ENCODE results near the gene UBE2E1.
"Not testable (repeated sequence)": the region's sequence is repeated elsewhere in the genome, so short reads cannot be mapped to it uniquely, and the experiment has no call there.

Gene UBE2E1

DNA sequence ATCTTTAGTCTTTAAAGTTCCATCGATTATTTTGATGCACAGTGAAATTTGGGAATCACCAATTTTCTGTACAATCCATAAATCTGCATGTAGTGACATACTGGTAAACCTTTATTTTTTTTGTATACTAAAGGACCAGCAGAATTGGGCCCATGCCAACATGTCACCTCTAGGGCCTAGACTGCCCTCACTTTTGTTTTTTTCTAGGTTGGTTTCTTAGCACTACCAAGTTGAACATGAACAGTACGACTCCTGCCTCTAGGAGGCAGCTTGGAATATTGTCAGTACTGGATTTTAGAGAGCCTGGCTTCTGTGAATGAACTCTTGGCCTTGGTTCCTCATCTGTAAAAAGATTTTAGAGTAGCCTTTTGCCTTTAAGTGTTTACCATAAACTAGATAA is 78.7 kb downstream of the UBE2E1 start:
- DNase-seq, result no peak

DNA sequence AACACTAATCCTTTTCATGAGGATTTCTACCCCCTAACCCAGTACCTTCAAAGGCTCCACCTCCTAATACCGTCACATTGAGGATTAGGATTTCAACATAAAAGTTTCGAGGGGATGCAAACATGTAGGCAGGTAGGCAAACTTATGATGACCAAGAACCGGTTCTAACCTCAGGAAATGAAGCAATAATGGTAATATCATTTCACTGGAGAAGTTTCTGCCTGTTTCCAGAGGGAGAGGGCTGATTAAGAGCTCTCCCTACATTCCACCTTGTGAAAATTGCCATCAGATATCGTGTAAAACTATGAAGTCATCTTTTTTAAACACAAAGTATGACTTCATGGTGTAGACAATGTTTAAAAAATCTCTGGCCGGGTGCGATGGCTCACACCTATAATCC is 79.5 kb downstream of the UBE2E1 start:
- no peak for DNase-seq

DNA sequence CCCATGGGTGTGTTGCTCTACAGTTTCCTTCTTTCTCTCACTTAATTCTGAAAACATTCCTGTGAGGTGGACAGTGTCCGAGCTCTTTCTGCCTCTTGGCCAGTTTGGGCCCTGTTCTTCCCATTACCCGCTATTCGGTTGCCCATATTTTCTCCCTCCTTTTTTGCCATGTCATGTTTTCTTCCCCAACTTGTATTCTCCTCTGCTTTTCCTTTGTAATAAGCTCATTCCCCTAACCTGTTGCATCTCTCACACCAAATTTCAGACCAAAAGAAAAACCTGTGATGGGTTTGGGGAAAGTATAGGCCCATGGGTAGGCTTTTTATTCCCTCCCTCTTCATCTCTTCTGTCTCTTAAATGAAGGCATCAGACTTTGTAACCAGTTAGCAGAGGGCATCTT is 80.6 kb downstream of the UBE2E1 start:
- no peak for DNase-seq

DNA sequence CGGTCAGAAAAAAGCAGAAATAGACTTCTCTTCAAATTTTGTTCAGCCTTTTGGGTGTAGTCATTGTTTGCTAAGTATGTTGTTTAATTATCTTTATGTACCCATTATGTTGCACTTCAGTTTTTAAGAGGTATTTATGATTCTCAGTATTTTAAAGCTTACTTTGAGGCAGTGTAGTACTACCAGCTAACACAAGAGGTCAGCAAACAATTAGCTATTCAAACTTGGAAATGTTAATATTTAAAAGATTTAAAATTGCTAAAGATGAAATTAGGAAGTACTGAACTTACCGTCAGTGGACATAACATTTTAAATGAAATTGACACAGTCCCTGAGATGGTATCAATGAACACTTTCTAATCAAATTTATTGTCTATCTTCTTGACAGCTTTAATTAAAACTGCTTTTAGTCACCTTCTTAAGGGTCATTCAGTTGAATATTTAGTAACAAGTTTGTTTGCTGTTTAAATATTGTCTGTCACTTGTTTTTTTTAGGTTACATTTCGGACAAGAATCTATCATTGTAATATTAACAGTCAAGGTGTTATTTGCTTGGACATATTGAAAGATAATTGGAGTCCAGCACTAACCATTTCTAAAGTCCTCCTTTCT is 83.0 kb downstream of the UBE2E1 start:
- no peak for DNase-seq

DNA sequence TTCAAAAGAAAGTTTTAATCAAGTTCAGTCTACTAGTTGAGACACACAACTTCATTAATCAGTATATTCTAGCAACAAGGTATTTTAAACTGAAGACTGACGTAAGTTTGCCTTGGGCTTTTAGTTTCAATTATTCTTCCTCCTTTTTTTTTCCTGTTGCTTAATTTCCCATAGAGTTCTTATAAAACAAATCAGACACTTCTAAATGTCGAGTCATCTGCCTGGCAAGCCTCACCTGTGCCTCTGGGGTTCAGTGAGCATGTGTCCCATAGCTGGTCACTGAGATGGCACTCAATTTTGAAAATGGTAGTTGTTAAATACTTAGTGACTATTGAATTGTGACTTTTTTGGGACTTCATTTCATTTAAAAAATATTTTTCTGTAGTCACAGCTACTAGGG is 83.6 kb downstream of the UBE2E1 start:
- no peak for DNase-seq

DNA sequence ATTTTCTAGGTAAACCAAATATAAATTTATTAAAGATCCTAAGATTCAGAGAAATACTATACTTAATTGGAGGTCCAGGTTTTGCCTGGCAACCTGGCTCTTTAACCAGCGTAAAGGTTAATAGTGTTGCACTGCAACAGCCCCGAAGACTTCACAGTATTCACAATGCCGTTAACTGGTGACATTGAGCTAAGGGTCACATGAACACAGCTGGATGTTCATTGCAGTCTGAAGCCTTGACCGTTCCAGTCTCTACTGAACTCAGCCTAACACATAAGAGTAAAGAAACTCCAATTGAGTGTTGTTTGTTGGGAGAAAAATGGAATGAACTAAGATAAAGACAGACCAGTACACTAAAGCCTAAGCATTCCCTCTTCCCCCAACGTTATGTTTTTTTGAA is 84.2 kb downstream of the UBE2E1 start:
- no peak for DNase-seq

DNA sequence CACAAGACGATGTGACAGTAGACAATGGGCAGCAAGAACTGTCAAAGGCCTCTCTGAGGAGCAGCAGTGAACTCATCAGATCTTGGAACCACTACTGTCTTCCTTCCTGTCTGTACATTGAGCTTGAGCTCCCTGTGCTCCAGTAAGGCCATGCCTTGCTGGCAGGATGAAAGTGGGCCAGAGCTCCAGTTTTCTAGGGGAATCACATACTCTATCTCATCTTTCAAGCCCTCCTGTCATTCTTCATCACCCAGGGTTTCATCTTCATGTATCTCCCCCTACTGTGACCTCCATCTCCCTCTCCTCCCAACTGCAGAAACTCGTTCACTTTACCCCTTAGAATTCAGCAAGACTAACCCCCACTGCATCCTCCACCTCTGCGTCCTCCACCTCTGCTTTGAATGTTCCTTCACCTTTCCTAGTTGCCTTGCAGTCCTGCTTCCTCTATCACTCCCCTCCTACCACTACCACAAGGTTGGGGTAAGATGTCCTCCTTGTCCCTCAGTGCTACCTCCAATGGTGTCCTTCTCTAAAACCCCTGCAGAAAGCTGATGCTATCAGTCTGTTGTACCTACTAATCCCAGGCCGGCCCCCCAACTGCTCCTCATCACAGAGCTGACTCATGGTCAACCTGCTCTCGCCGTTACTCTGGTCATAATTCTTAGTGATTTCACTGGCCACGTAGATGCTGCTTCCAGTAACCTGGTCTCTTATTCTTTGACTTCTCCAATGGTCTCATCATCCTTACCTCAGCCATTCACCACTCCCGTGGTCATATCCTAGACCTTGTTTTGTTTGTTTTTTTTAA is 88.7 kb downstream of the UBE2E1 start:
- DNase-seq, result no peak

DNA sequence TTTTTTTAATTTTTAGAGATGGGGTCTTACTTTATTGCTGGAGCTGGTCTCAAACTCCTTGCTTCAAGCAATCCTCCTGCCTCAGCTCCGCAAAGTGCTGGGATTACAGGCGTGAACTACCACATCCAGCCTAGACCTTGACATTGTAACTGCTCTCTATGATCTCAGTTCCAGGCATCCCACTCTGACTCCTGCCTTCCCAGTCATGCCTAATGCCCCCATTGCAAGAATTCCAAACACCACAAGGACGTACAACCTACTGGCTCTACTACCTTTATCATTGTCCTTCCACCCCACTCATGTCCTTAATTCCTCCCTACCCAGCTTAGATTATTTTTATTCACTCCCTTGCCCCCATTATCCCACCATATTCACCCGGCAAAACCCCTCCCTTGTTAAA is 89.4 kb downstream of the UBE2E1 start:
- no peak for DNase-seq

DNA sequence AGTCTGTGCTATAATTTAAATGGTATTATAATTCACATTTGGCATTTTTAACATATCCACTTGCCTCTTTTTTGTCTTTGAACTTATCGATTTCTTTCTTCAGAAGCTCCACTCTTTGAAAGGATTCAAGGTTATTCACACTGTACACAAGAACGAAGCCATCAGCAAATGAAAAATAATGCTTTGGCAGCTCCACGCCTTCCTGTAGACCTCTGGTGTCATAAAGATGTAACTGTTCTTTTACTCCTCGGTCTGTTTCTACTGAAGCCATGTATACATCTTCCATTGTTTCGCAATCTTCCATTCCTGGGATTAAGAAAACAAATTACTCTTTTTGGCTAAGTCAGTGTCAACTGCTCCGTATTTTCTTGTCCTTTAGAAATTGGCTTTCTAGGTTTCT is 95.0 kb downstream of the UBE2E1 start:
- no peak for DNase-seq

DNA sequence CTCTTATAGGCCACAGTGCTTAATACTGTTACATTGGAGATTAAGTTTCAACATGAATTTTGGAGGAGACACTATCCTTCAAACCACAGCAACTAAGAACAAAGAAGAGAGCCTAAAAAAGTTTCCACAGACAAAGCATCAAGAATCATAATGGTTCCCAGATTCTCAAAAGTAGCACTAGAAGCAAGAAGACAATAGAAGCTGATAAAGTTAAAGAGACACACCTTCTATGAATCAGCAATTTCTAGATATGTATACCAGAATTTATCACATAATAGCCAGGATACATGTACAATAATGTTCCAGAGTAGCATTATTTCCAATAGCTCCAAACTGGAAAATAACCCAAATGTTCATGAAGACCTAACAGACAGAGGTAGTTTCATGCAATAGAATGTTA is 98.8 kb downstream of the UBE2E1 start:
- DNase-seq, result no peak

DNA sequence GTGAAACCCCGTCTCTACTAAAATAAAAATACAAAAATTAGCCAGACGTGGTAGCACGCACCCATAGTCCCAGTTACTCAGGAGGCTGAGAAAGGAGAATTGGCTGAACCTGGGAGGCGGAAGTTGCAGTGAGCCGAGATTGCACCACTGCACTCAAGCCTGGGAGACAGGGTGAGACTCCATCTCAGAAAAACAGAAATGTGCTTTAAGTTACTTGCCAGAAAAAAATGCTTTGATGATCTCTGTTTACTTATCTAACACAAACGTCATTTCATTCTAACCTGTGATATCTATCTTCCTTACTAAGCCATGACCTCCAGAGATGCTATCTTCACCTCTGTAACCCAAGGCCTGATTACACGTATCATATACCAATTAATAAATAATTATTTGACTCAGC is 103.6 kb downstream of the UBE2E1 start:
- no peak for DNase-seq

DNA sequence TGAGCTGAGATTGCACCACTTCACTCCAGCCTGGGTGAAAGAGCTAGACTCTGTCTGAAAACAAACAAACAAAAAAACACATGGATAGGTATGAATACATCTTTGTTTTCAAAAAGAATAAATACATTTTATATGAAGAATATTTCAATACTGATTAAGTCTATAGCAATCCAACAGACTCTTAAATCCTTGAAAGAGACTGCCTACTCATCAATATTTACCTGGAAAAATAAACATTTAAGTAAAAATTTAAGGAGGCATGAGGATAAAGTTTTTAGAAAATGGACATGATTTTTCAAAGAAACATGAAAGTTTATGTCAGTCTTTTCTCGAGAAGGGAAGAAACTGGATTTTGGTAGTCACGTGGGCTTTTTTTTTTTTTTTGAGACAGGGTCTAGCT is 105.6 kb downstream of the UBE2E1 start:
- DNase-seq, result no peak

DNA sequence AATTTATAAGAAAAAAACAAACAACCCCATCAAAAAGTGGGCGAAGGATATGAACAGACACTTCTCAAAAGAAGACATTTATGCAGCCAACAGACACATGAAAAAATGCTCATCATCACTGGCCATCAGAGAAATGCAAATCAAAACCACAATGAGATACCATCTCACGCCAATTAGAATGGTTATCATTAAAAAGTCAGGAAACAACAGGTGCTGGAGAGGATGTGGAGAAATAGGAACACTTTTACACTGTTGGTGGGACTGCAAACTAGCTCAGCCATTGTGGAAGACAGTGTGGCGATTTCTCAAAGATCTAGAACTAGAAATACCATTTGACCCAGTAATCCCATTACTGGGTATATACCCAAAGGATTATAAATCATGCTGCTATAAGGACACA is 106.6 kb downstream of the UBE2E1 start:
- not testable (repeated sequence) for DNase-seq

DNA sequence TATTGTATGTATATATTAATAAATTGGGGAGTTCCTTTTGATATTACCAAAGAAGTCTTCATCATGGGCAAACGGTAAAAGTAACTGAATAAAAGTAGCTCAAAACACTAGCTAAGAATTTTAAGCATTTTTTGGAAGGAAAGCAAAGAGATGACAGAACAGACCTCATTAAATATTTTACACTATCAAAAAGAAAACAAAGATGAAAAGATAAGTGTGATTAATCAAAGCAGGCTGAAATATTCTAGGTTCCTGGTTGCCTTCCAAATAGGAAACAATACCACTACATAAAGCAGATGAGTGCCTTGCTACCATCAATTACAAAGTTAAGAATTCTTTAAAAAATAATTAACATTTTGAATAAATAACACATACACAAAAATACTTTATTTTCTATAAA is 107.4 kb downstream of the UBE2E1 start:
- DNase-seq, result no peak

DNA sequence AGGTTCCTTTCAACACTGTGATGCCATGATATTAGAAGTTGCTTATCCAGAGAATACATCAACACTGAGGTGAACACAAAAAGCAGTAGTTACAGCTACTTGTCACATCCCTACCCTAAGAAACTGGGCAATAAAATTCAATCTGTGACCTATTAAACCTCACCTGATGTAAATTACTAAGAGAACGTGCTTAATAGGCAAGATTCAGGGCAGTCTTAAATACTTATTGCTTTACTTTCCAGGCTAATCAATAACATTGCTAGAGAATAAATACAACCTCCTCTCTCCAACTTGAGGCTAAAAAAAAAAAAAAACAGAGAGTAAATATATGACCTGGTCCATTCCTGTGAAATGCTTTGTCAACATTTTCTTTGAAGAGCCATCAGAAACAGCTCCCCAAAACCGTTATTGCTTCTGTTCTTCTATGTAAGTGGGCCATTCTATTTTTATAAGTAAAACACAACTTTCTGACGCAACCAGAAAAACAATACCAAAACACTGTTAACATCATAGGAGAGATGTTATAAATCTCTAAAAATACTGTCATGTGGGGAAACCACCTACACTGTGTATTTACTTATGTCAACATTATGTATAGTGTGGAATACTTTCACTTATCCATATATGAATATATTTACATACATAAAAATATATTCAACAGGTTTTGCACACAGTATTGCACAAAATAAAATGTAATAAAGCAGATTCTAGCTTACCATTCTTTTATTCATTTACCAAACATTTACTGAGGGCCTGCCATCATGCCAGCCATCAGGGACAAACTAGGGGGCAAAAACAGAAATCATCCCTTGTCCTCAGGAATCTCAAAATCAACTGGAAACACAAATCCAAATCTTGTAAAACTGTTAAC is 108.4 kb downstream of the UBE2E1 start:
- no peak for DNase-seq

DNA sequence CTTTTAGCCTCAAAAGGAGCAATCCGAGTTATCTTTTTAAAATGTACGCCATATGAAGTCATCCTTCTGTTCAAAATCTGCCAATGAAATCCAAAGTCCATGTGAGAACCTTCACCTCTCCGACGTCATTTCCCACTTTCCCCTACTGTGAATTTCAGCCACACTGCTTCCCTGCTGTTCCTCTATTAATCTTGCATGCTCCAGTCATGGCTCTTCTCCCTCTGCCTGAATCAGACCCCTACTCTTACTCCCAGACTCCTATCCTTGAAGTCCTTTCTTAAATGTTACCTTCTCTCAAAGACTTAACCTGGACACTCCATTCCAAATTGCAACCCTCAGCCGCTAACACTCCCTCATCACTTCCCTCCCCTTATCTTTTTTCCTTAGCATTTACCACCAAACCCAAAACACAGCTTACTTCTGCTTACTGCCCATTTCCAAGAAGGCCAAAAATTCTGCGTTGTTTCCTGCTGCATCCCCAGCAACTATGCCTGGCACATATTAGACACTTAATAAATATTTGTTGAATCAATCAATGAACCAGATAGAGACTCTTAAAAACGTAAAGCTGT is 109.9 kb downstream of the UBE2E1 start:
- no peak for DNase-seq

DNA sequence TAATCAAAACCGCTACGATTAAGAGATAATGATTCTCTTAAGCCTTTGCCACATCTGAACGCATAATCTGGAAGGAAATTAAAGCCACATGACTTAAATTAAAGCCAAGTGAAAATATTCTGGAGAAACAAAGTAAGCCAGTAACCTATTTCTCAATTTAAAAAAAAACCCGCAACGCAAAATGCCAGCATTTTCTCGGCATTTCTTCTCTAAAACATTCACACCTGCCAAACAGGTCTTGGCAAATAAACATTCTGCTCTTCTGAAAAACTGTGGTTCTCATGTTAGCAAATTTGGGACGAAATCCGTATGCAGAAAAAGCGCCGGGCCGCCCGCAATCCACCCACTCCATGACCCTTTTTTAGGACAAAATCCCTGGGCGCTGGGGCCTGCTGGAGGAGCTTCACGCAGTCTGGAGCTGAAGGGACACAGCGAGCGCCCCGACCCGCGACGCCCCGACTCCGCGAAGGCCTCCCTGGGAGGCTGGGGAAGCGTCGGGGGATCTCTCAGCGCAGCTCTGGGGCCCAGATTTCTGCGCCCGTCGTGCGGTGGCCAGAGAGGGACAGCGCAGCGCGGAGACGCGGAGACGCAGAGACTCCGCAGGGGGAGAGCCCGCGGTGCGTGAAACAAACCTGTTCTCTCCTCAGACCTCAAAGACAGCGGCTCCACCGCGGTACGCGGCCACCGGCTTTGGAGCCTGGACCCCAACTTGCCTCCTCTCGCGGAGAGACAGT is 110.6 kb downstream of the UBE2E1 start:
- DNase-seq, result no peak

DNA sequence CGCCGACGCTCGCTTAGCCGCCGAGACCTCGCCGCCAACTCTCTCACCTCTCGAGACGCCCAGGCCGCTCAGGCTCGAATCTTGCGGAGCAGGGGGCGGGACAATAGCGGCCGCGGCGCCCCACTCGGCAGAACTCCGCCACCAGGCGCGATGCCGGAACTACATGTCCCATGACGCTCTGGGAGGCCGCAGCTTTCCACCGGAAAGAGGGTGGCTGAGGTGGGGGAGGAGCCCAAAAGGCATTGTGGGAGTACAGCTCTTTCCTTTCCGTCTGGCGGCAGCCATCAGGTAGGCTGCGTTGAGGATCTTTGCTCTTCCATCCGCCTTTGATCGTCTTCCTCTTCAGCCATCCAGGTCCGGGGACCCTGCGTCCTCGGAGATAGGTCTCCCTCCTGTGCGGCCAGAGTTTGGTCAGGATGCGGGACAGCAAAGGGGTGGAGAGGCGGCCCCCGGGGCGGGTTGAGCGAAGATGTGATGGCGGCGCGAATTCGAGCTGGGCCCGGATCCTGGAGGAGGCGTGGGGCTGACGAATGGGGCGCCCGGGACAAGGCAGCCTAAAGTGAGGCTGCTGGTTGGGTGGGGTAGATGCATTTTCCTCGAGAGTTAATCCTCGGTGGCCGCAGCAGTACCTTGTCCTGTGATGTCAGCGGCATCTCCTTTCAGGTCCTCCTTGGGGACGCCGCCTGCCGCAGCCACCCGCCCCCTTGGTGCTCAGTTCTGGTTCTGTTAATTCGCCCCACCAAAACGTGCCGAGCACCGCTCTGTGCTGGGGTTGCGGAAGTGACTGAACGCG is 111.3 kb downstream of the UBE2E1 start, which contains the start of the genes NKIRAS1 and RPL15:
NKIRAS1 (minus strand) TSS at position 105 of the 793 bp plus-strand sequence. CDS start 6,086 bp downstream, outside the sequence.
RPL15 (plus strand) TSS at position 247 of the 793 bp plus-strand sequence. CDS start 728 bp downstream, outside the sequence.
- peak; percentile 96 for DNase-seq

DNA sequence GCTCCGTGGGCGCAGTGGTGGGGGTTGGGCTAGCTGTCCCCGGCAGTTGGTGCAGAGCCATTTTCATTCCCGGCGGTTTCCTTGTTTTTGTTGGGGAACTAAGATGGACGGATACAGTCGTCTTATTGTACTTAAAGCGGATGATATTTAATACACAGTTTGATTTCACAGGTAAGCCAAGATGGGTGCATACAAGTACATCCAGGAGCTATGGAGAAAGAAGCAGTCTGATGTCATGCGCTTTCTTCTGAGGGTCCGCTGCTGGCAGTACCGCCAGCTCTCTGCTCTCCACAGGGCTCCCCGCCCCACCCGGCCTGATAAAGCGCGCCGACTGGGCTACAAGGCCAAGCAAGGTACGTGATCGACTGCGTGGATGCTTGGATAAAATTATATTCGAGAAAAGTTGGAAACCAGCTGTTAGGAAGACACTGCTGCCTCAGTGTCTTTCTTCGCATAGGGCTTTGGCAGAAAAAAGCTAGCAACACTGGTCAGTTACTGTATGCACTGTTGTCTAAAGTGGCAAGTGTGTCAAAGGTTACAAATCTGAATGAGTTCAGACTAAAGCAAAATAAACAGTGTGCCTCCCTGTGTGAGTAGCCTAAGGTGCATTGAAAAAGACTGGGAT is 112.0 kb downstream of the UBE2E1 start:
- DNase-seq, result not testable (repeated sequence)

DNA sequence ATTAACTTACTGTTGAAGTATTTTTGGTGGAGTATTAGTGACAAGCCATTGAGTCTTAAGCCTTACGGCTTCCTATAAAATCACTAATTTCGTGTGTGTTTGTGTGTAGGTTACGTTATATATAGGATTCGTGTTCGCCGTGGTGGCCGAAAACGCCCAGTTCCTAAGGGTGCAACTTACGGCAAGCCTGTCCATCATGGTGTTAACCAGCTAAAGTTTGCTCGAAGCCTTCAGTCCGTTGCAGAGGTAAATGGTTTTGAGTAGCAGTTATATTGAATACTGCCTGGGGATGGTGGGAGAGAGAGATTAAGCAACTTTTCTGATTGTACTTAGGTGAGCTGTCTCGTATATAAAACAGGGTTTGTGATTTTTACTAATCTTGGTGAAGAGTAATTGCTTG is 112.6 kb downstream of the UBE2E1 start:
- DNase-seq, result not testable (repeated sequence)

DNA sequence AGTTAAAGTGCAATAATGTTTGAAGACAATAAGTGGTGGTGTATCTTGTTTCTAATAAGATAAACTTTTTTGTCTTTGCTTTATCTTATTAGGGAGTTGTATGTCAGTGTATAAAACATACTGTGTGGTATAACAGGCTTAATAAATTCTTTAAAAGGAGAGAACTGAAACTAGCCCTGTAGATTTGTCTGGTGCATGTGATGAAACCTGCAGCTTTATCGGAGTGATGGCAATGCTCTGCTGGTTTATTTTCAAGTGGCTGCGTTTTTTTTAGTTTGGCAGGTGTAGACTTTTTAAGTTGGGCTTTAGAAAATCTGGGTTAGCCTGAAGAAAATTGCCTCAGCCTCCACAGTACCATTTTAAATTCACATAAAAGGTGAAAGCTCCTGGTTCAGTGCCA is 113.9 kb downstream of the UBE2E1 start:
- no peak for DNase-seq
